COLO668 (cell line): ENCODE measurements around the gene GCSAM.

ENCODE experiments used
- DNase-seq: peaks from one replicate; lab custom pipeline; 2025; ENCODE audit not compliant: unreplicated experiment; lab: John Stamatoyannopoulos, UW

The GCSAM gene

DNA sequence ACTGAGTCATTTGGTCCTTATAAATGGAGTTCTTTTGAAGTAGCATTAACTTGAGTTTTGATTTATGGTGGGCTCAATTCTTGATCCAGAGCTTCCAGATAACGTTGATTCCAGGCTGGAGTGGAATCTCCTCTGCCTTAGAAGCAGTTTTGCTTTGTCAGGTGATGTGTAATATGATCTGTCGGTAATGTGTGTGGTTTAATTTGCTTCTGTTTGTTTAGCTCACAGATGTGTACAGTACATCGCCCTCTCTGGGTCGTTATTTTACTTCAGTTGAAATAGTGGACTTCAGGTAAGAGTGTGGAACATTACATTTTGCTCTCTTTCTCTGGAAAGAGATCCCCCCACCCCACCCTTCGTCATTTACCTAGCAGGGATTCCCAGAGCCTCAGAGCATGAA lies 23.7 kb downstream of the GCSAM start:
- DNase-seq: no peak

GRCh38 chr3:112104774-112105173 lies 28.3 kb downstream of the GCSAM start:
- DNase-seq: no peak

DNA sequence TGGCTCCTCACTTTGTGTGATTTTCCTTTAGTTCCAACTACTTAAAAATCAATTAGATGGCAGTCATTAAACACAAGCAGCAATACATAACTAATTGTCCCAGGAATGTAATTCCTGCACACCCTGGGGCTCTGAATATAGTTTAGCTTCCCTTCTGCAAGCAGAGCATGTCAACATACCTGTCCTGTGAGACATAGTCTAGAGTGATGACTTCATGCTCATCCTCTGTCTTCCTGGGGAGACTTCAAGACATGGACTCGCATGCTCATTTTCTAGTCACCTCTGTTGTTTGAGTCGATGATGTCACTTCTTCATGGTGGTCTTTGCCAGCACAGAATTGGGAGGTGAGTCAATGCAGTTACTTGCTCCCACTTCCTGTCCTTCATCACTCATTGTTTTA lies 31.1 kb downstream of the GCSAM start:
- no peak for DNase-seq

DNA sequence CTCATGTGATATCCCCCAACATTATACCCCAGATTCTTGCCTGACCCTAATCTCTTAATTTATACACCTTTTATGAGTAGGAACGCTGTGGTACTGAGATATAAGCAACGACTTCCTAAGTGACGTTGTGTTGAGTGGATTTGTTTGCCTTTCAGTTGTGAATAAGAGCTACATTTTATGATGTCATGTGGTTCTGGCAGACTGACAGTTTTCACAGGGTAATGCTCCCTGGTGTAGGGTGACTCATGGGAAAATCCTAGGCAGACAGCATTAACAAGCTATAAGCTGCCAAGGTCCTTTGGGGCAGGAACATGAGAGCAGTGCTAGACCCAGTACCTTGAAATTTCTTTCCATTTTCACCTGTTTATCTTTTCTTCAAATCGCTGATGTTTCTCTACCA lies 35.7 kb downstream of the GCSAM start:
- DNase-seq: peak; percentile 51

GRCh38 chr3:112096176-112096575 lies 36.9 kb downstream of the GCSAM start:
- no peak for DNase-seq

- no peak for DNase-seq
Observed at GRCh38 chr3:112095731-112096130, 37.3 kb downstream of the GCSAM start.

DNA sequence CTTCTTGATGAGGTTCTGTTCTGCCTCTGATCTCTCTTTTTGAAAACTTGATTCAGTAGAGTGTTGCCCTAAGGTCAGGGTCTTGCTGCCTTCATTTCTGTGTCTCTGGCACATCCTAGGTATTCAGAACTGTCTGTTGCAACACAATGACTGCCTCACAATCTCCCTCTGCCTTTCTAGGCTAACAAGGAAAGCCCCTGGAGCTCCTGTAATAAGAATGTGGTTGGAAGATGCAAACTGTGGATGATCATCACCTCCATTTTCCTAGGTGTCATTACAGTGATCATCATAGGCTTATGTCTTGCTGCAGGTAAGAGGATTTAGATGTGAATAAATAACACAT lies 39.9 kb downstream of the GCSAM start:
- no peak for DNase-seq

GRCh38 chr3:112092496-112093179 lies 40.4 kb downstream of the GCSAM start:
- peak; percentile 16 for DNase-seq

DNA sequence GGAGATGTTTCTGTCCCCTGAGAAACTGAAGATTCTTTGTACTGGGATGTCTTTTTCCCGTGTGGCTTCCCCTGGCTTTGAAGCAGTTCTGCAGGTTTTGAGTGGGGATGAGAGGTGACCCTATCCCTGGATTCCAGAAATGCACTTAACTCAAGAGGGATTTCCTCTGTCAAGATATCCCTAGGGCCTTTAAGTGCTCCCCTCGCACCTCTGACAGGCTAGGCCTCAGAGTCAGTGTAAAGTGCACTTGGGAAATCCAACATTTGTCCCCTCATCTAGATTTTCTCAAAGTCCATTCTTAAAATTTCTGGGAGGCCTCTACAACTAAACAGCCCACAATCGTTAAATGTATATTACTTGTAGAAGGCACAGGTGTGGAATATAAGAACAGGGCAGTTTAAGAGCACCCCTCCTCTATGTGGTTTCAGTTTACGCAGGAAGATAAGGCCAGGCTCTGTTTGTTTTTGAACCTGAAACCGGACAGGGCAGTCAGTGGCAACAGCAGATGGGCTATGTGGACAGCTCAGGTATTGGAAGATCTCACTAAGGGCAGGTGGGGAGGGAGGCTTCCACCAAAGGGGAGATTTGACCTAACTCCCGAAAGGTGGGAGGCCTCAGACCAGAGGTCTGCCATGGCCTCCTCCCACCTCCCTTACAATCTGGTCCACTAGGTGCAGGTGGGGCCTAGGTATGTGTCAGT lies 42.0 kb downstream of the GCSAM start:
- DNase-seq: peak; percentile 40

GRCh38 chr3:112089956-112090886 lies 42.8 kb downstream of the GCSAM start:
- peak; percentile 36 for DNase-seq

DNA sequence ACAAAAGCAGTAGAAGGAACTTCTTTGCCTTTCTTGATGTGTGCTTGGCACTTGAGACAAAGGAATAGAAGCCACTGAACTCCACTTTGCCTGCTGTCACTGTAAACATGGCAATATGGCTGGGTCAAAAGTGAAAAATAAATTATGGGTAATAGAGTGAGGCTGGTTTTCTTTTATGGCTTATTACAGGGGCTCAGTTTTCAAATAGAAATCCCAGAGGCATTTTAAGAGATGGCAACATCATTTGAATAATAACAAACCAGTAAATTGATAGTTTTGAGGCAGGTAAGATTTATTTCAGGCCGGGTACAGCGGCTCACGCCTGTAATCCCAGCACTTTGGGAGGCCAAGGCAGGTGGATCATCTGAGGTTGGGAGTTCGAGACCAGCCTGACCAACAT lies 44.1 kb downstream of the GCSAM start:
- no peak for DNase-seq

GRCh38 chr3:112087746-112088145 lies 45.3 kb downstream of the GCSAM start:
- DNase-seq: peak; percentile 3

DNA sequence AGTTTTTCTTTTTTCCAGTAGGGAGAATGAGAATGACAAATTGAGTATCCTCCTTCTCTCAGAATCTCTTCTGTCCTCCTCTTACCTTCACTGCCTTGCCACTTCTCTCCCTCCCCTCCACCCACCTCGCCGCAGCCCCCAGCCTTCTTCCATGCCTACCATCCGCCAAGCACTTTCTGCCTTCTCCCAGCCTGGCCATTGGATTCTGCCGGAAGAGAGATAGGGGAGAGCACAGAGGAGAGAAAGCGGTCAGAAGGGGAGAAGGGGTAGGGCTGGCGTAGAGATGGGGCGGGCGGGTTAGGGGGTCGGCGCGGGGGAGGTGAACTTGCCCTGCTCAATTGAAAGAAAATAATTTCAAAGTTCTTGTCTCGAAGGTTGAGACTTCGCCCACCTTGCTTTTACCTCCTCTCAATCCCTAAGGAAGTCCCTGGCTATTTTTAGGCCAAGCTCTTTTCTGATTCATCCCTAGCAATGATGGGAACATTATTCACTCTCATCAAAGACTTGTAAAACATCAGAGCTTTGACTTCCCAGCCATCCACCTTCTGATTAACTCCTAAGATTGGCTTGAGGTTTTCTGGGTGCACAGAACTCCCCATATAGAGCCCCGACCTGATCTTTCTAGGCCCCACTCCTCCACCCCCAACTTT lies 46.0 kb downstream of the GCSAM start:
- DNase-seq: no peak

DNA sequence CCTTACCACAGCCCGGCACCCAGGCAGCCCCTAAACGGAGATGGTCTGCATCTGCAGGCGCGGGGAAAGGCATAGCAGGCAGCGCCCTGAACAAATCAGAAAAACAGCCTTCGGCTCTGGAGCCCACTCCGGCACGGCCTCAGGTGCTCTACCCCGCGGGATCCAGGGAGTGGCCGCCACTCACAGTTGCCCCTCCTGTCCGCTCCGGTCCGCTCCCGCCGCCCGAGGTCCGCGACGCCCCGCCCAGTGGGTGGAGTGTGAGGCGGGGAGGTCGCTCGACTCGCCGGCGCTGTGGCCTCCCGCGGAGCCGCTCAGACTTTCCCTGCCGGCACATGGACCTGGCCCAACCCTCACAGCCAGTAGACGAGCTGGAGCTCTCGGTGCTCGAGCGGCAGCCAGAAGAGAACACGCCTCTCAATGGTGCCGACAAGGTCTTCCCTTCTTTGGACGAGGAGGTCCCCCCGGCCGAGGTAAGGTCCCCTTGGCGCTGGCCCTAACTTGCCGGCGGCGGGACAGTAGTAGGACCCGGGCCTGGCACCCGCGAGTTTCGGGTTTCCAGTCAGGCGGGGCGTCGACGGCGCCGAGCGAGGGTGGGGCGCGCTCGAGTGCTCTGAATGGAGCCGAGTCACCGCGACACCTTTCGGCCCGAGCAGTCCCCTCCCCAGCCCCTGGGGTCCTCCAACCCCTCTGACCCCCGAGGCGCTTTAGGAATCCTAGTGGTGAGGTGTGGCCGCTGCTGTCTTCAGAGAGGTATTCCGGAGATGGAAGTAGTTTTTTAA lies 46.8 kb downstream of the GCSAM start, which contains the start of gene C3orf52:
C3orf52 (plus strand) TSS at position 314 of the 779 bp plus-strand sequence; CDS start at position 333, 19 bp downstream.
- peak; percentile 88 for DNase-seq

GRCh38 chr3:112085735-112086075 lies 47.3 kb downstream of the GCSAM start:
- no peak for DNase-seq

- DNase-seq: no peak
Observed at GRCh38 chr3:112084980-112085705, 47.9 kb downstream of the GCSAM start.

- no peak for DNase-seq
Observed at GRCh38 chr3:112083239-112083638, 49.8 kb downstream of the GCSAM start.

- no peak for DNase-seq
Observed at GRCh38 chr3:112078125-112079083, 54.6 kb downstream of the GCSAM start.
